Myocyte (in vitro differentiated cells): ENCODE data around the gene RBM3. TPM values are rescaled to one million over a fixed set of nuclear protein-coding genes. Genes with fewer than 3 reads are reported as not detected.
"Not testable (repeated sequence)": the region's sequence is repeated elsewhere in the genome, so short reads cannot be mapped to it uniquely, and the experiment has no call there.

Experiments
- DNase-seq: peaks from one replicate; pipeline ENCODE4 v3.0.0-alpha.2; 2012; ENCODE audit warnings: low read depth
- polyA plus RNA-seq: library from polyadenylated mRNA; unstranded; fragments of >200 nt; gene quantifications from one replicate; pipeline ENCODE4 v1.2.1, GENCODE V29; 2012; ENCODE audit warnings: missing spikeins
- total RNA-seq: library from RNA; depleted of rRNA; stranded (reverse); fragments of >200 nt; gene quantifications from 2 replicates; pipeline ENCODE4 v1.2.3, GENCODE V29; 2014

RBM3 gene
- 57.4 and 69.8 TPM in 2 replicates for total RNA-seq
- polyA plus RNA-seq, result 116 TPM

GRCh38 chrX:48574270-48575266 is at the start of gene RBM3:
RBM3 (plus strand) TSS chrX:48574484; CDS start chrX:48575181, 697 bp downstream.
- DNase-seq, result peak; percentile 93

DNA sequence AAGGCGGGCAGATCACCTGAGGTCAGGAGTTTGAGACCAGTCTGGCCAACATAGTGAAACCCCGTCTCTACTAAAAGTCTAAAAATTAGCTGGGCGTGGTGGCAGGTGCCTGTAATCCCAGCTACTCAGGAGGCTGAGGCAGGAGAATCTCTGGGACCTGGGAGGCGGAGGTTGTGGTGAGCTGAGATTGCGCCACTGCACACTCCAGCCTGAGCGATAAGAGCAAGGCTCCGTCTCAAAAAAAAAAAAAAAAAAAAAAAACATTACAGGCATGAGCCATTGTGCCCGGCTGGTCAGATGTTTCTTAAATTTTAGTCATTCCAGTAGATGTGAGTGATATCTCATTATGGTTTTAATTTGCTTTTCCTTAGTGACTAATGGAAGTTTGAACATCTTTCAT is 48.4 kb upstream of the RBM3 start:
- not testable (repeated sequence) for DNase-seq

DNA sequence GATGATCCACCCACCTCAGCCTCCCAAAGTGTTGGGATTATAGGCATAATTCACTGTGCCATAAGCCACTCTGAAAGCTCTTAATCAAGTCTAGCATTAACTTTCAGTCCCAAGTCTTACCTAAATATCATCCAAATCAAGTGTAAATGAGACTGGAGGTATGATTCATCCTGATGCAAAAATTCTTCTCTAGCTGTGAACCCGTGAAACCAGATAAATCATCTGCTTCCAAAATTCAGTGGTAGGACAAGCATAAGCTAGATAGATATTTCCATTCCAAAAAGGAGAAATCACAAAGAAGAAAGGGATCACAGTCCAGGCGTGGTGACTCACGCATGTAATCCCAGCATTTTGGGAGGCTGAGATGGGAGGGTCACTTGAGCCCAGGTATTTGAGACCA is 43.5 kb upstream of the RBM3 start:
- no peak for DNase-seq

DNA sequence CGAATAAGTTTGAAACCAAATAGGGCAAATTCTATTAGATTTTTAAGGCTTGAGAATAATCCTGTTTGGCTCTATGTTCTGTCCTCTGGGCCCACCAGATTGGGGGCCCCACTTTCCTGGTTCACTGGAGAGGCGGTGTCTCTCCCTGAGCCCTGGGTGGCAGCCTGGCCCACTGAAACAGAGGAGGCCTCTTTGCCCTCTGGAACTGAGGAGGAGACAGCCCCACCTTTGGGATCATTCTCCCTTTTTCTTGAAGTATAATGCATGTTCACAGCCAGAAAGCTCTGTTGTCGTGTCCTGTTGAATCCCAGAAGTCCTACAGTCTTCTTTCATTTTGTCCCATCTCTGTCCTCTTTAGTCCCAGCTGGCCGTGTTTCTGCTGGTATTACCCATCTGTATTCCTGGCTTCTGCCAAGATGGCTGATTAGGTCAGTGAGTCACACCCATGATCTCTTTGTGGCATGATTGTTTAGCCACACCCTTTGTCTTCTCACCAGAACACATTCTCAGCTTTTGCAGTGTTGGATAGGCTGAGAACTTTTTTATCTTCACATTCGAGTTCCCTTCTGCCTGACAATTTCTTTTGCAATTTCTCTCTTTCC is 42.8 kb upstream of the RBM3 start:
- DNase-seq, result peak; percentile 82

- peak; percentile 35 for DNase-seq
Observed at GRCh38 chrX:48532161-48532560, 42.1 kb upstream of the RBM3 start.

DNA sequence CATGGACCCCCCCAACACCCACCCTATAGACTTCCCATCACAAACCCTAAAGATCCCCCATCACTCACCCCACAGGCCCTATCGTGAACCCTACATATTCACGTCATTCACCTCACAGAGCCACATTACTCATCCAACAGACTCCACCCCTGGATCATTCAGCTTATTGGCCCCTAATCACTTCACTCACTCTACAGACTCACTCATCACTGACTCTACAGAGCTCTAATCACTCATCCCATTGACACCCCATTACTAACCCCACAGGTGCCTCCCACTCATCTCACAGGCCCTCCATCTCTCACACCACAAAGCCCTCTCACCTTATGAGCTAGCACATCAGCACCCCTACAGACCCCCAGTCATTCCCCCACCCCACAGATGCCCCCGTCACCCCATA is 41.1 kb upstream of the RBM3 start:
- DNase-seq, result no peak

DNA sequence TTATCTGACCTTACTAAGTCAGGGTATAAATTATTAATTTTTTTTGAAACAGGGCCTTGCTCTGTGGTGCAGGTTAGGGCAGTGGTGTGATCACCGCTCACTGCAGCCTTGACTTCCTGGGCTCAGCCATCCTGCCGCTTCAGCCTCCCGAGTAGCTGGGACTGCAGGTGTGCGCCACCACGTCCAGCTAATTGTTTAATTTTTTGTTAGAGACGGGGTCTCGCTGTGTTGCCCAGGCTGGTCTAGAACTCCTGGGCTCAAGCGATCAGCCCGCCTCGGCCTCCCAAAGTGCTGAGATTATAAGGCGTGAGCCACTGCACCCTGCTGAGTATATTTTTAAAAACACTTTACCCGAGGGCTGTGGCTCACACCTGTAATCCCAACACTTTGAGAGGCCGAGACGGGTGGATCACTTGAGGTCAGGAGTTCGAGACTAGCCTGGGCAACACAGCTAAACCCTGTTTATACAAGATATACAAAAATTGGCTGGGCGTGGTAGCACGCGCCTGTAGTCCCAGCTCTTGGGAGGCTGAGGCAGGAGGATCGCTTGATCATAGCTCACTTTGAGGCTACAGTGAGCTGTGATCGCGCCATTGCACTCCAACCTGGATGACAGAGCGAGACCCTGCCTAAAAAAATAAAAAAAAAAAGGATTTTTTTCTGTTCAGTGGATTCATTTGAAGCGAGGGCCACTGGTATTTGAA is 35.5 kb upstream of the RBM3 start:
- DNase-seq, result no peak

DNA sequence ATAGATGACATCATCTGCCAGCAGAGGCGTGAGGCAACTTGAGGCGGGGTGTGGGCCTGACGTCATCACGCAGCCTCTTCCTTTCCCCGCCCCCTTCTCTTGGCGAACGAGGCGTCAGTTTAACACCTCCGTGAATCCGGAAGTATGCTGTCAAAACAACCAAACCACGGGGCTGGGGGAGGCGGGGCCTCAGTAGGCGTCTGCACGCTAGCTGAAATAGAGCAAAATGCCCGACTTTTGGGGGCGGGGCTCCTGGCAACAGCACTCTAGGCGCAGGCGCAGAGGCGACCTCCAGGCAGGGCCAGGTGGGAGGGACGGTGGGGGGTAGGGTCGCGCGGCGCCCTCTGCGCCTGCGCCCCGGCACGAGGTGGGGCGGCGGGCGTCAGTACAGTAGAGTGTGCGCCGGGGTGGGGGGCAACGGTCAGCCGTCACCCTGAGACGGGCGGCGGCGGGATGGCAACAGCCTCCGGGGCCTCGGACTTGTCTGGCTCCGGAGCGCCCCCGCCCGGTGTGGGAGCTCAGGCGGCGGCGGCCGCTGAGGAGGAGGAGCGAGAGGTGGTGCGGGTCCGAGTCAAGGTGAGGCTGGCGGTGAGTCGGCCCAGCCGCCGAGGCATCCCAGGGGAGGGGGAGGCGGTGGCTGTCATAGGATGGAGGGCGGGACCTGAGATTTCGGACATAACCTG is 34.8 kb upstream of the RBM3 start, which contains the start of gene TBC1D25:
Gene TBC1D25, plus strand, starts transcription at position 370 of the 683 bp plus-strand sequence. Its CDS starts 84 bp downstream, at position 454.
- DNase-seq, result peak; percentile 95

- peak; percentile 28 for DNase-seq
Observed at GRCh38 chrX:48540028-48540375, 34.3 kb upstream of the RBM3 start.

DNA sequence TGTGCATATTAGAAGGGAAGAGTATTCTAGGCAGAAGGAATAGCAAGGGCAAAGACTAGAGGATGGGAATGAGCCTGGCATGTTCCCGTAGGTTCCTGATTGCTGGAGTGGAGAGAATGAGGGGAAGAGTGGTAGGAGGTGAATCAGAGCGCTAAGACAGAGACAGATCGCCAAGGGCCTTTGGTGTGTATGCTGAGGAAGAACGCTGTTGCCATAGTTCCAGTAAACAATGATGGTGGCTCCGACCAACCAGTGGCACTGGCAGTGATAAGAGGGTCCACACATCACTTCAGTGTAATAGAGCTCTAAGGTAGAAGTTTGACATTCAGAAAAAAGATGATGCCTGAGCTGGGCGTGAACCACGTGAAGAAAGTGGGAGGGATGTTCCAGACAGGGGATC is 33.8 kb upstream of the RBM3 start:
- no peak for DNase-seq

- DNase-seq, result no peak
Observed at GRCh38 chrX:48541140-48541814, 33.0 kb upstream of the RBM3 start.

DNA sequence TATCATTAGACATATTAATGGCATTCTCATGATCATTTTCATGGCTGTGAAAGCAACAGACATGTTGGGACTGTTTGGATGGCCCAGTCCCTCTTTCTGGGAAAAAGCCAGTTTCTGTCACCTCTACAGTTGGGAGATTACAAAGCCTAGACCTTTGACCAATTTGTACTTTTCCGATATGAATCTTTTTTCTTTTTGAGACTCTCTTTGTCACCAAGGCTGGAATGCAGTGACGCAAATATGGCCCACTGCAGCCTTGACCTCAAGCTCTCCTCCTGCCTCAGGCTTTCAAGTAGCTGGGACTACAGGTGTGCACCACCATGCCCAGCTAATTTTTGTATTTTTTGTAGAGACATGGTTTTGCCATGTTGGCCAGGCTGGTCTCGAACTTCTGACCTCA is 25.4 kb upstream of the RBM3 start:
- no peak for DNase-seq

DNA sequence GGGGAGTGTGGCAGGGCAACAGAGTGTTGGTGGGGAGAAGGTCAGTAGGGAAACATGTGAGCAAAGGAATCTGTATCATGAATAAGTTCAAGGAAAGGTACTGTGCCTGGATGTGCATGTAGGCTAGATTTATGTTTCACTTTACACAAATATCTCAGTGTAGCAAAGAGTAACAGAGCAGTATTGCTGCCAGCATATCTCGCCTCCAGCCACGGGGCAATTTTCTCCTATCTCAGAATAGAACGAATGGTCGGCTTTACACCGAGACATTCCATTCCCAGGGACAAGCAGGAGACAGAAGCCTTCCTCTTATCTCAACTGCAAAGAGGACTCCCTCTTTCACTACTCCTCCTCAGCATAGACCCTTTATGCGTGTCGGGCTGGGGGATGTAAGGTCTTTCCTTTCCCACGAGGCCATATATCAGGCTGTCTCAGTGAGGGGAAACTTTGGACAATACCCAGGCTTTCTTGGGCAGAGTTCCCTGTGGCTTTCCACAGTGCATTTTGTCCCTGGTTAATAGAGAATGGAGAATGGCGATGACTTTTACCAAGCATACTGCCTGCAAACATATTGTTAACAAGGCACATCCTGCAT is 18.5 kb upstream of the RBM3 start:
- not testable (repeated sequence) for DNase-seq

DNA sequence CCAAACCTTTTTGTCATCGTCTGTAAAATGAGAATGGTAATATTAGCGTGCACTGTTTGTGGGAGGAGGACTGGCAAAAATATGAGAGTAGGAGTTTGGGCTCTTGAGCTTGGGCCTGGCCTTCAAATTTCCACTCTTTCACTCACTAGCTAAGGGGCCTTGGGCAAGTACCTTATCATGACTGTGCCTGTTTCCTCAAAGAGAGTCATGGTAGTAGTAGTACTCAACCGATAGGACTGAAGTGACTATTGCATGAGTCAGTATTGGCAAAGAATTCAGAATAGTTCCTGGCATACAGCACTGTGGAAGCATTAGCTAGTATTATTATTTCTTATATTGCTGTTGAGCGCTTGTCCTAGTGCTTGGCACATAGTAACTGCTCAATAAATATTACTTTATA is 16.0 kb upstream of the RBM3 start:
- no peak for DNase-seq

GRCh38 chrX:48559636-48560035 is 14.6 kb upstream of the RBM3 start:
- no peak for DNase-seq

- DNase-seq, result no peak
Observed at GRCh38 chrX:48560056-48560455, 14.2 kb upstream of the RBM3 start.

- DNase-seq, result no peak
Observed at GRCh38 chrX:48560681-48561080, 13.6 kb upstream of the RBM3 start.

DNA sequence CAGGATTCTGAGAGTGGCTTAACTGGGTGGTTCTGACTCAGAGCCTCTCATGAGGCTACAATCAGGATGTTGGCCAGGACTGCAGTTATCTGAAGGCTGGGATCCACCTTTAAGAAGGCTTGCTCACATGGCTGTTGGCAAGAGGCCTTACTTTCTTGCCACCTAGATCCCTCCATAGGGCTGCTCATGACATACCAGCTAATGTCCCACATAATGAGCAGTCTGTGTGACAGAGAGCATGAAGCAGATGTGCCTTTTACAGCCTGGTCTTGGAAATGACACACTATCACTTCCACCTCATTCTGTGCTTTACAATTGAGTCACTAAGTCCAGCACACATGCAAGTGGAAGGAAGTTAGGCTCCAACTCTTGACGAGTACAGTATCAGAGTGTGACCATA is 4.3 kb upstream of the RBM3 start:
- no peak for DNase-seq

- no peak for DNase-seq
Observed at GRCh38 chrX:48573690-48574269, 504 bp upstream of the RBM3 start.

- no peak for DNase-seq
Observed at GRCh38 chrX:48575642-48576041, 1.4 kb downstream of the RBM3 start.
